ENCODE measurements around the gene COL18A1. TPM values are rescaled to one million over a fixed set of nuclear protein-coding genes. Genes with fewer than 3 reads are reported as not detected.

The COL18A1 gene
- total RNA-seq, 1 donor from 2014 or later: 61.1 TPM

GRCh38 chr21:45452696-45453307, 47.8 kb downstream of the COL18A1 start:
- Mint-ChIP-seq H3K27me3 (ENCODE audit: unreplicated experiment) (peaks cover 2% of the 10 kb centered on the region), H3K4me1 (ENCODE audit: unreplicated experiment) (no peaks in the 10 kb centered on the region), H3K27ac (ENCODE audit: unreplicated experiment) (no peak overlapping the region), H3K4me3 (ENCODE audit: unreplicated experiment) (no peak overlapping the region), H3K36me3 (ENCODE audit: low read depth, unreplicated experiment) (no peaks in the 10 kb centered on the region), H3K9me3 (ENCODE audit: unreplicated experiment) (no peaks in the 10 kb centered on the region)
- DNase-seq (ENCODE audit: low spot score): no peak
- no peak for TF ChIP-seq CTCF (IDR thresholded peaks at IDR 0.05; ENCODE audit: unreplicated experiment)

DNA sequence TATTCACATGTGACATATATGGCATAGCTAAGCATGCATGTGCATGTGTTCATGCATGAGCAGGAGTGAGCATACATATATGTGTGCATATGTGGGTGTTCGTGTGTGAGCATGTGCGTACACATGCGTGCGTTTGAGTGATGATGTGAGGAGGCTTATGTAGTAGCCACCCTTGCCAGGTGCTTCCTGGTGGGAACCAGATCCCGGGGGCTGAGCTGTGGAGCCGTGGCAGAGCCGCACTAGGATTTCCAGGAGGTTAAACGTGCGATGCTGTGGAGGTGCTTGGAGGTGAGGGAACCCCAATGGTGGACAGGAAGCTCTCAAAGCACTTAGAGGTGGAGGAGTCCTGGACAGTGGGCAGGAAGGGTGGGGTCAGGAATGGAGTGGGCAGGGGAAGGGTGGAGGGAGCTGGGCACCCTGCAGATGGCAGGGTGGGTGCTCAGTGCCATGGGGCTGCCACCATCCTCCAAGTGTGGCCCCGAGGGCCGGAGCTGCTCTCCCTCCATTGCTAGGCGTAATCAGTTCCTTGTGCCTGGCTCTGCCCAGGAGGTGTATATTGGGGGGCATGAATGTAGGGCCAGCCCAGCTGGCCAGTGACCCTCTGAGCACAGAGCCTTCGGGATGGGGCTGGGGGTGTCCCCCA, 48.5 kb downstream of the COL18A1 start:
- Mint-ChIP-seq H3K4me1 (ENCODE audit: unreplicated experiment) (no peaks in the 10 kb centered on the region), H3K36me3 (ENCODE audit: low read depth, unreplicated experiment) (no peaks in the 10 kb centered on the region), H3K27ac (ENCODE audit: unreplicated experiment) (no peak overlapping the region), H3K4me3 (ENCODE audit: unreplicated experiment) (no peak overlapping the region), H3K9me3 (ENCODE audit: unreplicated experiment) (no peaks in the 10 kb centered on the region), H3K27me3 (ENCODE audit: unreplicated experiment) (peaks cover 1% of the 10 kb centered on the region)
- DNase-seq (ENCODE audit: low spot score): no peak
- TF ChIP-seq CTCF (IDR thresholded peaks at IDR 0.05; ENCODE audit: unreplicated experiment): no peak

GRCh38 chr21:45454060-45454925, 49.3 kb downstream of the COL18A1 start:
- Mint-ChIP-seq H3K27me3 (ENCODE audit: unreplicated experiment) (peaks cover 1% of the 10 kb centered on the region), H3K27ac (ENCODE audit: unreplicated experiment) (no peak overlapping the region)

GRCh38 chr21:45454926-45455673, 50.1 kb downstream of the COL18A1 start:
- no peak for TF ChIP-seq CTCF (IDR thresholded peaks at IDR 0.05; ENCODE audit: unreplicated experiment)
- Mint-ChIP-seq H3K9me3 (ENCODE audit: unreplicated experiment) (no peaks in the 10 kb centered on the region), H3K4me3 (ENCODE audit: unreplicated experiment) (no peak overlapping the region), H3K36me3 (ENCODE audit: low read depth, unreplicated experiment) (no peaks in the 10 kb centered on the region), H3K27me3 (ENCODE audit: unreplicated experiment) (peaks cover 1% of the 10 kb centered on the region), H3K27ac (ENCODE audit: unreplicated experiment) (no peak overlapping the region), H3K4me1 (ENCODE audit: unreplicated experiment) (no peaks in the 10 kb centered on the region)
- DNase-seq (ENCODE audit: low spot score): no peak

More at GRCh38 chr21:45454060-45454925, 49.3 kb downstream of the COL18A1 start:
- Mint-ChIP-seq H3K36me3 (ENCODE audit: low read depth, unreplicated experiment) (no peaks in the 10 kb centered on the region), H3K4me3 (ENCODE audit: unreplicated experiment) (no peak overlapping the region), H3K9me3 (ENCODE audit: unreplicated experiment) (no peaks in the 10 kb centered on the region), H3K4me1 (ENCODE audit: unreplicated experiment) (no peaks in the 10 kb centered on the region)
- TF ChIP-seq CTCF (IDR thresholded peaks at IDR 0.05; ENCODE audit: unreplicated experiment): no peak
- no peak for DNase-seq (ENCODE audit: low spot score)

Data from endothelial cell (in vitro differentiated cells).